GM10248 (cell line): Measurements from ENCODE around the gene MAPK7.

Source experiments
- CTCF ChIA-PET: fragments of 300-600 bp; sonication (Branson Sonifier 250); formaldehyde crosslinking; extraction: SDS; loops from one replicate; lab custom pipeline; 2021; ENCODE audit warnings: antibody characterized with exemption; lab: Yijun Ruan, JAX
- POLR2A ChIA-PET: fragments of 350-650 bp; sonication (Branson Sonifier 250); formaldehyde crosslinking; extraction: SDS; loops from one replicate; lab custom pipeline; 2020; ENCODE audit warnings: antibody characterized with exemption; lab: Yijun Ruan, JAX
- DNase-seq: peaks from one replicate; pipeline ENCODE4 v3.0.0; 2012; ENCODE audit errors: extremely low spot score
- TF ChIP-seq, protein P1 (sequence below): IDR thresholded peaks from 2 replicates; pipeline ENCODE4 v1.5.1; 2012; ENCODE audit warnings: mild to moderate bottlenecking, low read depth; ENCODE audit errors: extremely low read depth, missing control alignments, control extremely low read depth

Gene MAPK7

DNA sequence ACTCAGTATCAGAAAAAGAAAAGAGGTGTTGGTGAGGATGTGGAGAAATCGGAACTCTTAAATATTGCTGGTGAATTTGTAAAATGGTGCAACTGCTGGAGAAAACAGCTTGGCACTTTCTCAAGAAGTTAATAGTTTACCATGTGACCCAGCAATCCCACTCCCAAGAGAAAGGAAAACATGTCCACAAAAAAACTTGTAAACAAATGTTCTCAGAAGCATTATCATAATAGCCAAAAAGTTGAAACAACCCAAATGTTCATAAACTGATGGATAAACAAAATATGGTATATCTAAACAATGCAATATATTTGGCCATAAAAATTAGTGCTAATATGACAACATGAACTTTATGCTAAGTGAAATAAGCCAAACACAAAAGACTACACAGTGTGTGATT lies 2.6 kb upstream of the MAPK7 start:
- no peak for DNase-seq
- POLR2A ChIA-PET, result no interaction called here
- CTCF ChIA-PET, result interaction anchor here (8.7 kb wide), 1 partner anchor 12 kb away, joined by 121 read pairs; the partner anchor contains the start of gene B9D1
- TF ChIP-seq, protein P1, sequence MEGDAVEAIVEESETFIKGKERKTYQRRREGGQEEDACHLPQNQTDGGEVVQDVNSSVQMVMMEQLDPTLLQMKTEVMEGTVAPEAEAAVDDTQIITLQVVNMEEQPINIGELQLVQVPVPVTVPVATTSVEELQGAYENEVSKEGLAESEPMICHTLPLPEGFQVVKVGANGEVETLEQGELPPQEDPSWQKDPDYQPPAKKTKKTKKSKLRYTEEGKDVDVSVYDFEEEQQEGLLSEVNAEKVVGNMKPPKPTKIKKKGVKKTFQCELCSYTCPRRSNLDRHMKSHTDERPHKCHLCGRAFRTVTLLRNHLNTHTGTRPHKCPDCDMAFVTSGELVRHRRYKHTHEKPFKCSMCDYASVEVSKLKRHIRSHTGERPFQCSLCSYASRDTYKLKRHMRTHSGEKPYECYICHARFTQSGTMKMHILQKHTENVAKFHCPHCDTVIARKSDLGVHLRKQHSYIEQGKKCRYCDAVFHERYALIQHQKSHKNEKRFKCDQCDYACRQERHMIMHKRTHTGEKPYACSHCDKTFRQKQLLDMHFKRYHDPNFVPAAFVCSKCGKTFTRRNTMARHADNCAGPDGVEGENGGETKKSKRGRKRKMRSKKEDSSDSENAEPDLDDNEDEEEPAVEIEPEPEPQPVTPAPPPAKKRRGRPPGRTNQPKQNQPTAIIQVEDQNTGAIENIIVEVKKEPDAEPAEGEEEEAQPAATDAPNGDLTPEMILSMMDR, result no peak

DNA sequence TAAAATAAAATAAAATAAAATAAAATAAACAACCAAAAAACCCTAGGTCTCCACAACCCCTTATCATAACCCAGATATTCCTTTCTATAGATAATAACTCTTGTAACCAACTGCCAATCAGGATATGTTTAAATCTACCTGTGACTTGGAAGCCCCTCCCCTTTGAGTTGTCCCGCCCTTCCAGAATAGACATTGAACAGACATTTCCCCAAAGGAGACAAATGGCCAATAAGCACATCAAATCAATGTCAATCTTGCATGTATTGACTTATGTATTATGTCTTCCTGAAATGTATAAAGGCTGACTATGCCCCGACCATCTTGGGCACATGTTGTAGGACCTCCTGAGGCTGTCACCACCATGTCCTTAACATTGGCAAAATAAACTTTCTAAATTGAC lies 1.5 kb upstream of the MAPK7 start:
- TF ChIP-seq, protein P1, result no peak
- CTCF ChIA-PET, result interaction anchor here (1.5 to 8.7 kb wide), 3 partner anchors 12 to 368 kb away, joined by 4 to 121 read pairs (median 4); partner anchors contain the start of gene B9D1
- POLR2A ChIA-PET, result interaction anchor here (1.7 kb wide), 1 partner anchor 12 kb away, joined by 7 read pairs; no protein-coding TSS in a partner anchor
- no peak for DNase-seq

DNA sequence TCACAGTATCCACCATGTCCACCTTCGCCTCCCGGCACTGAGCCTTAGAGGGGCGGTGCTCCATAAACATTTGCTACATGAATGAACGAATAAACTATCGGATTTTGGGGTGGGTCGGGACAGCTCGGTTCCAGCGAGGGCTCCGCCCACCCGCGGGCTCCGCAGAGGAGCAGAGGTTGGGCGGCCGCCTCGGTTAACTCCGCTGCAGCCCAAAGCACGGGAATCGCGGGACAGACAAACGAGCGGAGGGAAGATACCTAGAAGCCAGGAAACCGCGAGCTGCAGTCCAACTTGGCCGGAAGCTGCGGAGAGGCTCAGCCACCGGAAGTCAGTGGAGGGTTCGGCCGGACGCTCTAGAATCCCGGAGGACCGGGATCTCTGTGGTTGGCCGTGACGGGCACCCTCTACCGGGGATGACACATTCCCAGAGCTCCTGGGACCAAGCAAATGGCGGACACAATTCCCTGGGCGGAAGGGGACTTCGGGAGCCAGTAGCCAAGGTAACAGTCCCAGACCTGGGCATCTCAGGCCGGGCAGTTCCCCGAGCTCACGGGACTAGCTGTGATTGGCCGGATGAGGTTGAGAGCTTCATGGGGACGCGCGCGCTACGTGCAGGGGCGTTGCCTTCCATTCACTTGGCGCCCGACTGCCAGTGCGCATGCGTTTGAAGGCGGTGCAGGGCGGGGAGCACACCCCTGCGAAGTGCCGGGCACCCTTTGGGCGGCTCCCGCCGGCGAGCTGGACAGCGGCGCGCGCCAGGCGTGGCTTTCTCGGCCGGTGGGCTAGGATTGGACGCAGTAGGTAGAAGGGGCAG lies 489 bp upstream of the MAPK7 start:
- POLR2A ChIA-PET, result interaction anchor here (0.7 to 1.7 kb wide), 5 partner anchors 13 to 314 kb away, joined by 3 to 7 read pairs (median 3); no protein-coding TSS in a partner anchor
- TF ChIP-seq, protein P1, result peak; percentile 0
- CTCF ChIA-PET, result interaction anchor here (0.7 to 8.7 kb wide), 12 partner anchors 9 to 389 kb away, joined by 3 to 121 read pairs (median 4); partner anchors contain the start of genes ALDH3A2 and B9D1
- DNase-seq, result peak; percentile 100

DNA sequence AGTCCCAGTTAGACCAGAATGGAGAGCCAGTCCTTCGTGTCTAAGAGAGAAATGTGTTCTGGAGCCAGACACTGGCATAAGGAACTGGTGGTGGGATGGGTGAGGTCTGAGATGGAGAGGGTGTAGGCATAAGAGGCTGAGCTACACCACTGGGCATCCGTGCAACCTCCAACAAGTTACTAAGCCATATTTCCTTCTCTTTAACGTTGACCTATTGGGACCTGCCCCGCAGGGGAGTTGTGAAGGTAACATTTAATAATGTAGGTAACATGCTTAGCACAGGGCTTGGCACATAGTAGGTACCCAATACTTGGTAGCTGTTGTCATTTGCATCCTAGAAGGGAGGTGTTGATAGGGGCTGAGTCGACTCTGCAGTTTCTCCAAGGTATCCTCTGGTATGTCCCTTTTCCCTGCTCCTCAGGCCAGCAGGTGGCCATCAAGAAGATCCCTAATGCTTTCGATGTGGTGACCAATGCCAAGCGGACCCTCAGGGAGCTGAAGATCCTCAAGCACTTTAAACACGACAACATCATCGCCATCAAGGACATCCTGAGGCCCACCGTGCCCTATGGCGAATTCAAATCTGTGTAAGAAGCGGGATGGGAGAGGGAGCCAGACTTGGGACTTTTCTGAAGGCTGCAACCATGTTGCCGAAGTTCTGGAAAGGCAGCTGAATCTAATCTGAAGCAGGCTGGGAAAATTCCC lies 1.2 kb downstream of the MAPK7 start:
- ChIA-PET CTCF (interaction anchor here (1.3 to 8.7 kb wide), 2 partner anchors 9 to 16 kb away, joined by 3 to 121 read pairs; partner anchors contain the start of gene B9D1), POLR2A (no interaction called here)
- no peak for DNase-seq
- TF ChIP-seq, protein P1, result no peak

DNA sequence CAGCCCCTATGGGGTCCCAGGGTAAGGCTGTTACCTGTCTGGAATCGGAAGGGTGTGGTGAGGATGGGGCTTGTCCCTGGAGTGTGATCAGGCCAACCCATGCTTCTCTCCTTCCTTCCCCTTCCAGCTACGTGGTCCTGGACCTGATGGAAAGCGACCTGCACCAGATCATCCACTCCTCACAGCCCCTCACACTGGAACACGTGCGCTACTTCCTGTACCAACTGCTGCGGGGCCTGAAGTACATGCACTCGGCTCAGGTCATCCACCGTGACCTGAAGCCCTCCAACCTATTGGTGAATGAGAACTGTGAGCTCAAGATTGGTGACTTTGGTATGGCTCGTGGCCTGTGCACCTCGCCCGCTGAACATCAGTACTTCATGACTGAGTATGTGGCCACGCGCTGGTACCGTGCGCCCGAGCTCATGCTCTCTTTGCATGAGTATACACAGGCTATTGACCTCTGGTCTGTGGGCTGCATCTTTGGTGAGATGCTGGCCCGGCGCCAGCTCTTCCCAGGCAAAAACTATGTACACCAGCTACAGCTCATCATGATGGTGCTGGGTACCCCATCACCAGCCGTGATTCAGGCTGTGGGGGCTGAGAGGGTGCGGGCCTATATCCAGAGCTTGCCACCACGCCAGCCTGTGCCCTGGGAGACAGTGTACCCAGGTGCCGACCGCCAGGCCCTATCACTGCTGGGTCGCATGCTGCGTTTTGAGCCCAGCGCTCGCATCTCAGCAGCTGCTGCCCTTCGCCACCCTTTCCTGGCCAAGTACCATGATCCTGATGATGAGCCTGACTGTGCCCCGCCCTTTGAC lies 2.4 kb downstream of the MAPK7 start:
- TF ChIP-seq, protein P1, result no peak
- POLR2A ChIA-PET, result no interaction called here
- CTCF ChIA-PET, result interaction anchor here (0.9 to 8.7 kb wide), 4 partner anchors 10 to 17 kb away, joined by 3 to 121 read pairs (median 4); partner anchors contain the start of gene B9D1
- DNase-seq, result no peak

DNA sequence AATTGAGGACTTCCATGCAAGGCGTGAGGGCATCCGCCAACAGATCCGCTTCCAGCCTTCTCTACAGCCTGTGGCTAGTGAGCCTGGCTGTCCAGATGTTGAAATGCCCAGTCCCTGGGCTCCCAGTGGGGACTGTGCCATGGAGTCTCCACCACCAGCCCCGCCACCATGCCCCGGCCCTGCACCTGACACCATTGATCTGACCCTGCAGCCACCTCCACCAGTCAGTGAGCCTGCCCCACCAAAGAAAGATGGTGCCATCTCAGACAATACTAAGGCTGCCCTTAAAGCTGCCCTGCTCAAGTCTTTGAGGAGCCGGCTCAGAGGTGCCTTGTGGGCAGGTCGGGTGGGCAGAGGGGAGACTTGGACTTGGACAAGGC lies 3.1 kb downstream of the MAPK7 start:
- ChIA-PET POLR2A (no interaction called here), CTCF (interaction anchor here (0.9 to 8.7 kb wide), 2 partner anchors 12 to 18 kb away, joined by 4 to 121 read pairs; partner anchors contain the start of gene B9D1)
- TF ChIP-seq, protein P1, result no peak
- DNase-seq, result no peak
